ENCODE data around the gene CFAP61. TPM values are rescaled to one million over a fixed set of nuclear protein-coding genes. Genes with fewer than 3 reads are reported as not detected.

The CFAP61 gene
- total RNA-seq, 1 experiment from 2014 or later: 0.28 TPM

DNA sequence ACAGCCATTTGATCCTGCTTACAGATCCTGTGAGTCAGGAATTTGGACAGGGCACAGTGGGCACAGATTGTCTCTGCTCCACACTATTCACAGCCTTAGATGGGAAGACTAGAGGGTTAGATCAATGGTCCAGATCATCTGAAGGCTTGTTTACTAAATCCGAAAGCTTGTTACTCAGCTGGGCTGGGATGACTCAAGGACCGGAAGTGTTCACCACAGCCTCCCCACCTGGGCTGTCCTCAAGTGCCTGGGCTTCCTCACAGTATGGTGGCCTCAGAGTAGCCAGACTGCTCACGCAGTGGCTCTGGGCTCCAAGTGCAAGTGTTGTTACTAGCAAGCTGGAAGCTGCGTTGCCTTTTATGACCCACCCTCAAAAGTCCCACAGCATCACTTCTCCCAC lies 240.1 kb downstream of the CFAP61 start:
- BruUV-seq (replicated peaks): no TSS peak
- DNase-seq (ENCODE audit: low read depth, low spot score): no peak
- no peaks in the 10 kb centered on the region for H3K27me3 ChIP-seq (ENCODE audit: control insufficient read depth, insufficient read depth, low read length)
- no peak for ATAC-seq
- no peak overlapping the region for H3K27ac ChIP-seq (ENCODE audit: low read length)
- in situ Hi-C loops (cut with HindIII; ENCODE audit: low pct_unique_long_range_greater_than_20kb, low sequenced_read_pairs): no loop called here
- no peak overlapping the region for H3K4me3 ChIP-seq (ENCODE audit: low read depth in 2 of 2, low read length in 2 of 2)
- intact Hi-C loops (cut with micrococcal nuclease; ENCODE audit: unreplicated experiment): no loop called here
- ChIA-PET CTCF (no interaction called here), POLR2A (no interaction called here)
- no peaks in the 10 kb centered on the region for H3K36me3 ChIP-seq (ENCODE audit: control insufficient read depth, insufficient read depth, low read length)
- H3K9me3 ChIP-seq (ENCODE audit: control insufficient read depth, insufficient read depth, low read depth, low read length): no peaks in the 10 kb centered on the region
- TF ChIP-seq SIN3A (IDR thresholded peaks at IDR 0.05; ENCODE audit: borderline replicate concordance, insufficient read depth, low read depth, low read length): no peak
- TF ChIP-seq POLR2AphosphoS5 (IDR thresholded peaks at IDR 0.05; ENCODE audit: low read depth, low read length): no peak
- no peaks in the 10 kb centered on the region for H3K4me1 ChIP-seq (ENCODE audit: control insufficient read depth, insufficient read depth, low read length)

DNA sequence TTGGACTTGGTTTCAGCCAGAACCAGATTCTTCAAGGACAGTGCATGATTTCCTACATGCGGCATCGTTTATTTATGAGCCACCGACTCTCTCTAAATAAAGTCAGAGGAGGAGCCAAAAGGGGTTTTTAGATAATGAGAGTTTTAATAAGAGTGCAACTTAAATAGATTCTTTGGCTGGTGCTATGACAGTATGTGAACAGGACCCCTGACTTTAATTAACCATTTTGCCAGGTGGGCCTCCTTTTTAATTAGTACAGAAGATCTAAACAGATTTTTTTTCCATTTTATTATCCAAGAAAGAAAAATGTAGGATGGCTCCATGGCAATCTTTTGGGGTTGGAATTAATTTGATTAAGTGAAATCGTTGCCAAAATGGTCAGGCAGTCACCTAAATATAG lies 240.8 kb downstream of the CFAP61 start:
- in situ Hi-C loops (cut with HindIII; ENCODE audit: low pct_unique_long_range_greater_than_20kb, low sequenced_read_pairs) (no loop called here), intact Hi-C loops (cut with micrococcal nuclease; ENCODE audit: unreplicated experiment) (no loop called here)
- TF ChIP-seq TCF7L2 (IDR thresholded peaks at IDR 0.05; ENCODE audit: low read depth, low read length) (no peak), POLR2AphosphoS5 (IDR thresholded peaks at IDR 0.05; ENCODE audit: low read depth, low read length) (no peak), CTCF (IDR thresholded peaks at IDR 0.05) (no peak), REST (IDR thresholded peaks at IDR 0.05; ENCODE audit: insufficient read depth in 1 of 2, low read depth in 2 of 2, low read length in 1 of 2) (no peak), SIN3A (IDR thresholded peaks at IDR 0.05; ENCODE audit: borderline replicate concordance, insufficient read depth, low read depth, low read length) (no peak)
- ChIA-PET CTCF (no interaction called here), POLR2A (no interaction called here)
- no peak overlapping the region for H3K27ac ChIP-seq (ENCODE audit: low read length)
- no peaks in the 10 kb centered on the region for H3K27me3 ChIP-seq (ENCODE audit: control insufficient read depth, insufficient read depth, low read length)
- no peak for ATAC-seq
- H3K4me1 ChIP-seq (ENCODE audit: control insufficient read depth, insufficient read depth, low read length): no peaks in the 10 kb centered on the region
- no TSS peak for BruUV-seq (replicated peaks)
- no peaks in the 10 kb centered on the region for H3K36me3 ChIP-seq (ENCODE audit: control insufficient read depth, insufficient read depth, low read length)
- H3K9me3 ChIP-seq (ENCODE audit: control insufficient read depth, insufficient read depth, low read depth, low read length): no peaks in the 10 kb centered on the region
- no peak overlapping the region for H3K4me3 ChIP-seq (ENCODE audit: low read depth in 2 of 2, low read length in 2 of 2)
- DNase-seq (ENCODE audit: low read depth, low spot score): no peak

DNA sequence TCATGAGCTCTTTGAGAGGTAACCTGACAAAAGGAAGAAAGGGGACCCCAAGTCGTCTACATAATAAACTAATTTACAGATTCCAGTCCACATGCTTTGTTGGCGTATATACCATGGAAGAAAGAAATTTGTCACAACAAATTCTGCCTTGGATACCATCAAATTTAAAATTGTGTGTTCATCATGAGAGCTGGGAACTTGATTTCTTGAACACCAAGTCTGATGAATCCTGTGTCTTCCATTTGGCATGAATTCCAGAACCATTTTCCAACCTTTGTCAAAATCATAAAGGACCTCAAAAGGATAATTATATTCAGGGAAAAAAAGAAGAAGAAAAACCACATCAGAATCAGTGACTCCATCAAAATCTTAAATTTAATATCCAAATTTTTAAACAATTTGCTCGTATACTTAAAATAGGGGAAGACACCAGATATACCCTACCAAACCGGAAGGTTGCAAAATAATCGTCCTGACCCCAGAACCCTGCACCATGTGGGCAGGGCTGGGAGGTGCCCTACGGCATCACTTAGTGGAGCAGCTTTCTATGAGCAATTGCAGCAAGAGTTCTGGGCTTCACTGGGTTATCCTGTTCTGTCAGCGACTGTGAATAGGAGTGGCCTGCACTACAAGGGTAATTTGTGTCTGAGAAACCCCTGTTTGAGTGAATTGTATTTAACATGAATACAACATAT lies 241.5 kb downstream of the CFAP61 start:
- in situ Hi-C loops (cut with HindIII; ENCODE audit: low pct_unique_long_range_greater_than_20kb, low sequenced_read_pairs): no loop called here
- no peaks in the 10 kb centered on the region for H3K27me3 ChIP-seq (ENCODE audit: control insufficient read depth, insufficient read depth, low read length)
- no peak overlapping the region for H3K27ac ChIP-seq (ENCODE audit: low read length)
- H3K4me3 ChIP-seq (ENCODE audit: low read depth in 2 of 2, low read length in 2 of 2): no peak overlapping the region
- DNase-seq (ENCODE audit: low read depth, low spot score) (no peak), ATAC-seq (no peak)
- POLR2A ChIA-PET: no interaction called here
- H3K36me3 ChIP-seq (ENCODE audit: control insufficient read depth, insufficient read depth, low read length): no peaks in the 10 kb centered on the region
- no peak for TF ChIP-seq CTCF (IDR thresholded peaks at IDR 0.05)
- TF ChIP-seq SIN3A (IDR thresholded peaks at IDR 0.05; ENCODE audit: borderline replicate concordance, insufficient read depth, low read depth, low read length): no peak
- no peak for TF ChIP-seq TCF7L2 (IDR thresholded peaks at IDR 0.05; ENCODE audit: low read depth, low read length)
- TF ChIP-seq REST (IDR thresholded peaks at IDR 0.05; ENCODE audit: insufficient read depth in 1 of 2, low read depth in 2 of 2, low read length in 1 of 2): no peak
- TF ChIP-seq POLR2AphosphoS5 (IDR thresholded peaks at IDR 0.05; ENCODE audit: low read depth, low read length): no peak
- intact Hi-C loops (cut with micrococcal nuclease; ENCODE audit: unreplicated experiment): no loop called here
- CTCF ChIA-PET: no interaction called here
- no peaks in the 10 kb centered on the region for H3K9me3 ChIP-seq (ENCODE audit: control insufficient read depth, insufficient read depth, low read depth, low read length)
- H3K4me1 ChIP-seq (ENCODE audit: control insufficient read depth, insufficient read depth, low read length): no peaks in the 10 kb centered on the region
- no TSS peak for BruUV-seq (replicated peaks)
